Activated naive CD4-positive, alpha-beta T cell treated with Interleukin-2 at 50 U/mL for 16 hours (primary cell): ENCODE data around the gene INHBA.

Experiments used
- DNase-seq: peaks from one replicate; pipeline ENCODE4 v3.0.0-alpha.2; 2020

INHBA gene

DNA sequence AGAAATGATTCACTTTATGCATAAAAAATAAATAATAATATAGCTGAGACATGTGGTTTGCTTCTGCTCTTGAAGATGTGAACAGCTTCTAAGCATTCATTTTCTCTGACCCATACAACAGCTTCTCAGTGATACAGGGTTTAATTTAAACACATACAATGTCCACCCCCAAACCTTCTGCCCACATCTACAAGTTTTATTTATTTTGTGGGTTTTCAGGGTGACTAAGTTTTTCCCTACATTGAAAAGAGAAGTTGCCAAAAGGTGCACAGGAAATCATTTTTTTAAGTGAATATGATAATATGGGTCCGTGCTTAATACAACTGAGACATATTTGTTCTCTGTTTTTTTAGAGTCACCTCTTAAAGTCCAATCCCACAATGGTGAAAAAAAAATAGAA, 17.2 kb downstream of the INHBA start:
- no peak for DNase-seq

DNA sequence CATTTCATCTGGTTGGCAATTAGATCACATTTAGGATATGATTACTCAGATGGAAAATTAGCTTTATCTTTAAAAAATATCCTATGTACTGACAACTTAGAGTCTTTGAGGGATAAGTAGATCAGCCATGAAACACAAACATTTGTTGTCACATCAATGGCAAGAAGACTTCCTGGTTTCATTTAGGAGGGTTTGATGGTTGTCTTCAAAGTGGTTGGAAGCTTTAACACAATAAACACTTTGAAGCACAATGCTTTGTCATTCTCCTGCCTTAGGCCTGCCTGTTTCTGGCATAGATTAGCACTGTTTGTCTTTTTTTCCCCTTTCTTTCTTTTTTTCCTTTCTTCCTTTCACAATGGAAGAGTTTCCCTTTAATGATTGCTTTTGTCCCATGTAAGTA, 20.5 kb downstream of the INHBA start:
- DNase-seq = no peak

DNA sequence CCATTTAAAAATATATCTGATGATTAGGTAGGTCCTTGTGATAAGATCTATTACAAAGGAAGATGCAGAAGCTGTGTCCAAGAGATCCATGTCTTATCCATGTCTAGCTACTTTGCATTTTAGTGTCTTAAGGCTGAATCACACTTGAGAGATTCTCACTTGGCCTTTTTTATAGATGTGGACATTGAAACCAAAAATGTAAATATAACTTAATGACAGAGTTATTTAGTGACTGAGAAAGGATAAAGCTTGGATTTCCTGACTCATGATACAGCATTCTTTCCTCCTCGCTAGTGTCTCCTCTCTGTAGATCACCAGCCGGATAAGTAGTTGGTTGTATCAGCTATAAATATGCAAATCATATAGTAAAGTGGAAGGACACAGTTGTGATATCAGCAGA, 23.3 kb downstream of the INHBA start:
- DNase-seq = no peak

DNA sequence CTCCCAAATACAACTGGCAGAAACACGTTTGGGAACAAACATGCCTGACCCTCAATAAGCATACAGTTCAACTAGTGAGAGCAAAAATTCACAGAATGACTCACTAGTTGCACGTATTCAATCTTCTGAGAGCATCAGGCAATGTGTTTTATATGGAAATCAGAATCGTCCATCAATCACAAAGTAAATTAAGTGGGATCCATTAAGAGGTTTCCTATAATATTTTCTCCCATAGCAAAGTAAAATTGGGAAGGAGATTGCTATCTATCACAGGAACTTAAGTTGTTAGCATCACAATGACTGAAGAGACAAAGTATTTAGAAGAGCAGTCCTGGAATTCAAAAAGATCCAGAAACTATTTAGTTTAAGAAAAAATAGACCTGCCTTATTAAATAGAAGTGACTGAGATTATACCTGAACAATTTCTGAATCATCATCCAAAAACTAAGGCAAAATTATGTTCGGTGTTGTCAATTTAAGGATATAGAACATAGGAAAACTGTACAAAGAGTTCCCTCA, 28.3 kb downstream of the INHBA start:
- DNase-seq = no peak

DNA sequence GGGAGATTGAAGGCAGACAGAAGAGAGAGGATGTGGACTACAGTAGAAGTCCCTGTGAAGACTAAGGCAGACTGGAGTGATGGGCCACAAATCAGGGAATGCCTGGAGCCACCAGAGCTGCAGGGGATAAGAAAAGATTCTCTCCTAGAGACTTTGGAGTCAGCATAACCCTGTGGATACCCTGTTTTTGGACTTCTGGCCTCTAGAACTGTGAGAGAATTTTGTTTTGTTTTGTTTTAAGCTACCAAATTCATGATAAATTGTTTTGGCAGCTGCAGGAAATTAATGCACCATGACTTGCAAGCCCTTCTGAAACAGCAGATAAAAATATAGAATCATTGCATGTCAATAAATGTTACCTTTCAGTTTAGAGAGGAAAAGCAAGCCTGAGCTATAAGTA, 41.3 kb downstream of the INHBA start:
- DNase-seq = no peak

DNA sequence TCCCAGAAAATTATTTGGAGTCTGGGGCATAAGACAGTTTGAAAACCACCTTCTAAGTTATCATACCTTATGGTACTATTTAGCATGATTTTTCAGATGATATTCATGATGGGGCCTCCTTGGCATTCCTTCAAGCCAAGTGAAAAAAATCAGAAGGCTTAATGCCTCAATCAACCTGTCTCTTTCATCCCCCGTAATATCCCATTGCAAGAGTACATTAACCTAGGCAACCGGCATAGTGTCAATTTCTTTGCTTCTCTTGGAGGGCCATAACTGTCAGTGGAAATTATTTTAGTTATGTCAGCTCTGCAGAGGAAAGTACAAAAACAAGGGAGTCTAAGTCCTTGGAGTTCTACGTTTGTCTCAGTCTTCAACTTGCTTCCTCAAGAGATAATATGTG, 43.4 kb downstream of the INHBA start:
- DNase-seq = no peak

DNA sequence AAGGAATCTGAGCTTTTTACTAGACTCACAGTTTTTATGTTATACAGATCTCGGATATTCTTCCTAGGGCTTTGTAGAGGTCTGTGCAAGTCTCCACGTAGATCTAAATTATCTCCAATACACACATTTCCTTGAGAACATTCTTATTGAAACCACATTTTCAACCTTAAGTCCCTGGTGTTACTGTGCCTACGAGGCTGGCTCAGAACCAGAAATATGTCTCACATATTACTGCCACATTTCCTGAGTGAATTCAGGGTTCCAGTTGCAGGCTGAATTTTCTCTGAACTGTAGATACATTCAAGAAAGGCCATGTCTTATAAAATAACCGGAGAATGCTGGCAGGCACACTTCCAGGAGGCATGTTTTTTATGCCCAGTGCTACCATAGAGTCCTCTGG, 46.5 kb downstream of the INHBA start:
- DNase-seq = no peak

DNA sequence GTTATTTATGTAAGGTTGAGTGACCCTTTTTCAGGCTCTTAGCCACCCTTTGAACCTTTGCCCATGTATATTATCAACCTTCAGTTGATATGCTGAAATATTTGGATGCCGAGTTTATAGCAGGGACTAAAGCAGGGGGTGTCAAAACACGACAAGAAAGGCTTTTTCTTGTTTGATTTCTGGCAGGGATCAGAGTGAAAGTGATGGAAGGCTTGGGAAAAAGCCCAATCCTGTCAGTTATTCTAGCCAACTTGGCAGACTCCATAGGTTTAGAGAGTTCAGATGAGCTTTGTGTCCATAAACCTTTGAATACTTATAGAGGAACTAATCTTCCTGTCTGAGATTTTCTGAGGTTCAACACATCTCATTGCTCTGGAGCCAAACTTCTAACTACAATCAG, 47.5 kb downstream of the INHBA start:
- DNase-seq = no peak

DNA sequence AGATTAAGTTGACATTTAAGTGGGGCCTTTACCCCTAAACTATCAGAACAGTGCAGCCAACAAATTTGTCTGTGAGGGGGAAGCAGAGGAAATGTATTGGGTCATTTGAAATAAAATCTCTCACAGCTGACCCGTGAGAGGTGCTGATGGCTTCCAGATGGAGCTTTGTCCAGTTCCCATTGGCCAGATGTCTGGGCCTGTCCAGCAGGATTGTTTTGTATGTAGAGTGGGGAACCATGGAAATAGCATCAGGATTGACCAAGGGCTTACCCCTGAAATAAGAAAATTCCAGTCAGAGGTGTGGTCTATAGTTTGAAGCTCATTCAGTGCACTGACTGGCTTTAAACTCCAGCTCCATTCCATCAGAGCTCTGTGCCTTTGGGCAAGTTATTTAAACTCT, 50.6 kb downstream of the INHBA start:
- DNase-seq = no peak

DNA sequence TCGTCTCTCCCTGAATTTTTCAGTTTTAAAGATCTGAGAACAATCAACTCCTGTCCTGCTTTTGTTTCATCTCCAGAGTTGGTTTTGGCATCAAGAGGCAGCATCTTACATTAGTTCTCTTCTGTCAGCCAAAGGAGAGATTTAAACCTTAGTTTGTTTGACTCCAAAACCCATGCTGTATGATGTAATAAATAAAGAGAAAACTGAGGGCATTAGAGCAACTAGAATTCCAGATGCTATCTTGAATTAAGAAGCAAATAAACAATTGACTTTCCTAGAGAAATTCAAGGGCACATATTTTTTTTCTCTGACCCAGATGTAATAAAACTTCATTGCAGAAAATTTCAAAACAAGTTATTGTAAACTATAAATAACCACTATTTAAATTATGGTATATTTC, 54.4 kb downstream of the INHBA start:
- DNase-seq = no peak

DNA sequence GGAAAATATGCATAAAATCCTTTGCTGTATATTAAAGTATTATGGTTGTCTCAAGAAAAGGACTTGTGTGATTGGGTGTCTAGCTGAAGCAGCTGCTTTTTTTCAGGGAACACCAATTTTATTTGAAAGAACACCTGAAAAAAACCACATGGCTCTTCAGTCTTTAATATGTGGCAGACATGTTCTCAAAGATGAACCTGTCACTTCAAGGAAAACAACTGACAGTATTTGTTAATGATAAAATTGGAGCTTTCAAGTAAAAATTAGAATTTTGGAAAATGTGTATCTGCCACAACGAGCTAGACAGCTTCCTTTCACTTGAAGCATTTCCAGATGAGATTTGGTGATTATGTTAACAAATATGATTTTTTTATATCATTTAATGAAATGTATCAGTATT, 59.3 kb downstream of the INHBA start:
- DNase-seq = no peak

DNA sequence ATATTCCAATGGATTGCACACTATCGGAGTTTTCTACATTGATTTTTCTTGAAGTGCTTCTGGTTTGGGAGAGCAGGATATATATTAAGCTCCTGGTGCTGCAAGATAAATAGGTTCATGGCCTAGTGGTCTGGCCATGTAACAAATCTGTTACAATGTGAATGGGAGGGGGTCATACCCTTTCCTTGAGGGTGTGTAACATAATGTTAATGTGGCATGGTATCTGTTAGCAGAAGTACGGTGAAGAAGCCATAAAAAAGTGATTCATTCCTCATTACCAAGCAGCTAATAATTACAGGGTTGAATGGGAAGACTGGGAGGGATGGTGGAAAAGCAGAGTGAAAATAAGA, 61.2 kb downstream of the INHBA start:
- no peak for DNase-seq

DNA sequence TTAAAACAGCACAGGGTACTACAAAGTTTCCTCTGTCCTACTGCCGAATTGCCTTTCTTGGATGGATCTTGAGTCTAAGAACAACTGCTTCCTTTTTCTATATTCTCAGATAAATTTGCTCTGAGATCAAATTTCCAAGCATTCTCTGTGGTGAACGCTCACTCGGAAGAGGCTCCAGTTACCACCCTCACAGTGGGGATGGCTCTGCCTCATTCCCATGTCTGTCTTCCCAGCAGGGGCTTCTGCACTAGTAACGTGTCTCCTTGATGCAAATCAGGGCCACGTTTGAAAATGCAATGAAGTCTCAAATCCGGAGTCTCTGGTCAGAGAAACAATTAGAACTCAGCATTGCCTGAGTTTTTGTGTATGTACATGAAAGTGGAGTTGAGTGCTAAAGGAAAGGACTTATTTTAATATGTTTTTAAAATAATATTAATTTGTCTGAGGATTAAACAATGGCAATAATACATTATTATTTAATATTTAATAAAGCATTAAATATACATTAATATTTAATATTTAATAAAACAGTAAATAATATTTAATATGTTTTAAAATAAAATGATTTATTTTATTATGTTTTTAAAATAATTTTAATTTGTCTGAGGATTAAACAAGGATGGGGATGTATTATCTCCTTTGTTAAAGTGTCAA, 61.8 kb downstream of the INHBA start:
- no peak for DNase-seq

DNA sequence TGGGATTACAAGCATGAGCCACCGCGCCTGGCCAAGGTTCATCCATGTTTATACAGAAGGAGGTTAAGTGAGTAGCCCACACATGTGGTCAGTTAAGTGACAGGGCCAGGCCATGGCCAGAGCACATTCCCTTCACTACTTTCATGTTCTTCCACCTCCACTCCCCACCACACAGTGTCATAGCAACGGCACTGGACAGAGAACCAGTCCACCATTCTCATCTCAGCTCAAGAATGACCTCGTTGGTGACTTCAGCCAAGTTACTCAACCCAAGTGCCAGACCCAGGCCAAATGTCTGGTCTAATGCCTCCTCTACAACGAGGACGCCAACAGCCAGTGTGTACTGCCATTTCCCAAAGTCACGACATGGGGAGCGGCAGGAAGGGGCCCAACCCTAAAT, 62.4 kb downstream of the INHBA start:
- DNase-seq = no peak

DNA sequence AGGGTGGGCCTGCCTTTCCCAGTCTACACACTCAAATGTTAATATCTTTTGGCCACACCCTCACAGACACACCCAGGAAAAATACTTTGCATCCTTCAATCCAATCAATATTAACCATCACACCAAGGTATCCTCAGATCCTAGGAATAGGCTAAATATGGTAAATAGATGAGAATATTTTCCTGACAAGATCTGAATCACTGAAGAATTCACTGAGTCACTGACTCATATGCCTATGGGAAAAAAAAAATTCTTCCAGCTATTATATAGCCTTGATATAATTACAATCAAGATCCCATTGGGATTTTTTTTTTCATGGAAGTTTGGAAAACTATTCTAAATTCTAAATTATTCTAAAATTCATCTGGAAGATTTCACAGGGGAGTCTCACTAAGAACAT, 65.8 kb downstream of the INHBA start:
- no peak for DNase-seq
